ENCODE measurements around the gene KMT2B. TPM values are rescaled to one million over a fixed set of nuclear protein-coding genes. Genes with fewer than 3 reads are reported as not detected.

Gene KMT2B
- total RNA-seq, 2 donors from 2014 or later: 32.3 to 89.5 TPM

DNA sequence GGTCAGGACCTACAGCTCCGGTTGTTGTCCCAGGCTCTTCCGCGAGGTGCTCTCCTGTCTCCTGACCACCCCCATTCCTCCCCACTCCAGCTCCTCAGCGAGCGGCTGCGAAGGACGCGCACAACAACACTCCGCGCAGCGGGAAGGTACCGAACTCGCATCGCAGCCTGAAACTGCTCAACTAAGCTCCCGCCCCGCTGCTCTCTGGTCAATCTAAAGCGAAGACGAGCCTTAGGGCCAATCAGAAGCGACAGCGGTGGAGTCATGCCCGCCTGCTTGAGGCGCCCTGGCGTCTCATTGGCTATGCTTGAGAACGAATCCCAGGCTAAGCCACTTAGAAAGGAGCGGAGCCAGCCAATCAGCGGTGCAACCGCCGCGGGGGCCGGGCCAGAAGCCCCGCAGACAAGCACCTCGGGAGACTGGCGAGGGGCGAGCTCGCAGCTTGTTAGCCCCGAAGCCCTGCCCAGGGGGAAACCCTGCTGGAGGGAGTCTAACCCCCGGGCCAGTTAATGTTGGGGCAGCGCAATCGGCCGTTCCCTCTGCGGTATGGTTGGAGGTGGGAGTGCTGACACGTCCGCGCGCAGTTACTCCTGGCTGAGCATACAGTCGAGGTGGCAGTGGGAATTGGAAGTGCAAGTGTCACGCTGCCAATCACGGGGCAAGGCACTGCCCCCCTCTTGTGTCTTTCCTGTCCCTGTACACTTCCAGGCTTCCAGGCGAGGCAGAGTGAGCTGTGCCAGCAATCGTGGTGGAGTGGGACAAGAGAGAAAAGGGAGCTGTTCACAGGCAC, 15.4 kb upstream of the KMT2B start:
- Histone ChIP-seq H3K4me1 (replicated peaks) (no peaks in the 10 kb centered on the region), H3K27me3 (replicated peaks; ENCODE audit: insufficient read depth) (no peaks in the 10 kb centered on the region), H3K36me3 (no peaks in the 10 kb centered on the region), H3K27ac (peak overlapping the region in 1 of 2 donors; percentile 42), H3K4me3 (peak overlapping the region; percentile 40 to 58), H3K9me3 (no peaks in the 10 kb centered on the region)
- intact Hi-C loops (cut with DNase I): no loop called here
- peak; percentile 98 for DNase-seq (ENCODE audit: low spot score)
- WGBS: under 1% methylated on average over 45 of the region's 50 CpGs
- TF ChIP-seq POLR2AphosphoS5 (IDR thresholded peaks at IDR 0.05) (peak; percentile 90), POLR2A (IDR thresholded peaks at IDR 0.05) (no peak)

DNA sequence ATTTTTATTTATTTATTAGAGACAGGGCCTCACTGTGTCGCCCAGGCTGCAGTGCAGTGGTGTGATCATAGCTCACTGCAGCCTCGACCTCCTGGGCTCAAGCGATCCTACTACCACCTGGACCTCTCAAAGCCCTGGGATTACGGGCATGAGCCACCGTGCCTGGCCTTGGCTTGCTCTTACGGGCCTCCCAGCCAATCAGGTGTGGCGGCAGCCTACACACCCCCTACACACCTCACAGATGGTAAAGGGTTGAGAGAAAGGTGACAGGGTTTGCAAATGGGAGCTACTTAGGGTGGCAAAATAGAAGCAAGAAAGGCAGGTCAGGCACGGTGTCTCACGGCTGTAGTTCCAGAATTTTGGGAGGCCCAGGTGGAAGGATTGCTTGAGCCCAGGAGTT, 14.5 kb upstream of the KMT2B start:
- no peaks in the 10 kb centered on the region for H3K4me1 ChIP-seq (replicated peaks)
- H3K36me3 ChIP-seq: no peaks in the 10 kb centered on the region
- WGBS: 43% methylated on average over 9 of the region's 9 CpGs
- H3K27me3 ChIP-seq (replicated peaks; ENCODE audit: insufficient read depth): no peaks in the 10 kb centered on the region
- intact Hi-C loops (cut with DNase I): no loop called here
- TF ChIP-seq, protein P1, sequence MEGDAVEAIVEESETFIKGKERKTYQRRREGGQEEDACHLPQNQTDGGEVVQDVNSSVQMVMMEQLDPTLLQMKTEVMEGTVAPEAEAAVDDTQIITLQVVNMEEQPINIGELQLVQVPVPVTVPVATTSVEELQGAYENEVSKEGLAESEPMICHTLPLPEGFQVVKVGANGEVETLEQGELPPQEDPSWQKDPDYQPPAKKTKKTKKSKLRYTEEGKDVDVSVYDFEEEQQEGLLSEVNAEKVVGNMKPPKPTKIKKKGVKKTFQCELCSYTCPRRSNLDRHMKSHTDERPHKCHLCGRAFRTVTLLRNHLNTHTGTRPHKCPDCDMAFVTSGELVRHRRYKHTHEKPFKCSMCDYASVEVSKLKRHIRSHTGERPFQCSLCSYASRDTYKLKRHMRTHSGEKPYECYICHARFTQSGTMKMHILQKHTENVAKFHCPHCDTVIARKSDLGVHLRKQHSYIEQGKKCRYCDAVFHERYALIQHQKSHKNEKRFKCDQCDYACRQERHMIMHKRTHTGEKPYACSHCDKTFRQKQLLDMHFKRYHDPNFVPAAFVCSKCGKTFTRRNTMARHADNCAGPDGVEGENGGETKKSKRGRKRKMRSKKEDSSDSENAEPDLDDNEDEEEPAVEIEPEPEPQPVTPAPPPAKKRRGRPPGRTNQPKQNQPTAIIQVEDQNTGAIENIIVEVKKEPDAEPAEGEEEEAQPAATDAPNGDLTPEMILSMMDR (IDR thresholded peaks at IDR 0.05): no peak
- TF ChIP-seq POLR2A (IDR thresholded peaks at IDR 0.05) (no peak), POLR2AphosphoS5 (IDR thresholded peaks at IDR 0.05) (no peak)
- H3K9me3 ChIP-seq: no peaks in the 10 kb centered on the region
- H3K4me3 ChIP-seq: no peak overlapping the region
- no peak for DNase-seq (ENCODE audit: low spot score)
- H3K27ac ChIP-seq: no peak overlapping the region

DNA sequence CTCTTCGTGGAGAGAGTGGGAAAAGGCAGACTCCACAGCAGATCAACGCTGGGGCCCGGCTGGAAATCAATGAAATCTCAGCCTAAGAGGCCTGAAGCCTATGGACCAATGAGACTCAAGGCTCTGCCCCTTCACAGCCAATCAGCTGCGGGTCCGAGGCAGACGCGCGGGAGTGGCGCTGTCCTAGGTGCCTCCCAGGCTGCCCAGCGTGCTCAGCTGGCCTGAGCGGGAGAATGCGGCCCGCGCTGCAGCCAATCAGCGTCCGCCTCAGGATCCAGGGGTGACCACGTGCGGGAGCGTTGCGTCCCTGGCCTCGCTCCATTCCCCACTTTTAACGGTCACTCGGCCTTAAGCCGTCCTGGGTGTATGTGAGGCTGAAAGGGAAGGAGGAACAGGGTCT, 13.6 kb upstream of the KMT2B start, which contains the start of gene ZBTB32:
ZBTB32 (plus strand) TSS at position 341 of the 400 bp plus-strand sequence. CDS start 10,069 bp downstream, outside the sequence.
- Histone ChIP-seq H3K36me3 (no peaks in the 10 kb centered on the region), H3K4me3 (no peak within 1 kb of the TSS), H3K27me3 (replicated peaks; ENCODE audit: insufficient read depth) (no peaks in the 10 kb centered on the region), H3K4me1 (replicated peaks) (no peaks in the 10 kb centered on the region), H3K9me3 (no peaks in the 10 kb centered on the region), H3K27ac (no peak within 1 kb of the TSS)
- intact Hi-C loops (cut with DNase I): no loop called here
- DNase-seq (ENCODE audit: low spot score): no peak
- WGBS: 13% methylated on average over 24 of the region's 24 CpGs
- TF ChIP-seq POLR2A (IDR thresholded peaks at IDR 0.05): no peak
- TF ChIP-seq, protein P1 (IDR thresholded peaks at IDR 0.05): no peak
- no peak for TF ChIP-seq POLR2AphosphoS5 (IDR thresholded peaks at IDR 0.05)

DNA sequence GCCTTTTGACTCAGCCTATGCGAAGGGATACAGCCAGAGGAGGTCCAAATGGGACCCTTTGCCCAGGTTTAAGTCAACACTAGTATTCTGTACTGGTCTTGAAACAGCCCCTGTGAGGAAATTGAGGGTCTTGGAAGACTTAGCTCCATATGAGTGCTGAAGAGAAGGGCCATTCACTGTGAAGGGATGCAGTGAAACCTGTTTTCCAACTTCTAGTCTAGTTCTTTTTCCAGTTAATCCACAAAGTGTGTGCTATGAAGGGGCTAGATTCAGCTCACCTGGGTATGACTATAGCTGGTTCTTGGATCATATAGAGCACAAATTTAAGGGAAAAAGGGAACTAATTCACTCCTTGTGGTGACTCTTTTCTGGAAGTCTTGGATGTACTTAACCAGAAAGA, 9.4 kb upstream of the KMT2B start:
- Histone ChIP-seq H3K36me3 (no peaks in the 10 kb centered on the region), H3K27ac (no peak overlapping the region), H3K27me3 (replicated peaks; ENCODE audit: insufficient read depth) (no peaks in the 10 kb centered on the region), H3K4me3 (no peak overlapping the region), H3K9me3 (no peaks in the 10 kb centered on the region), H3K4me1 (replicated peaks) (no peaks in the 10 kb centered on the region)
- TF ChIP-seq, protein P1 (IDR thresholded peaks at IDR 0.05): no peak
- TF ChIP-seq POLR2A (IDR thresholded peaks at IDR 0.05): no peak
- TF ChIP-seq POLR2AphosphoS5 (IDR thresholded peaks at IDR 0.05): no peak
- 100% methylated on average over 1 of the region's 1 CpG for WGBS
- intact Hi-C loops (cut with DNase I): no loop called here
- no peak for DNase-seq (ENCODE audit: low spot score)

DNA sequence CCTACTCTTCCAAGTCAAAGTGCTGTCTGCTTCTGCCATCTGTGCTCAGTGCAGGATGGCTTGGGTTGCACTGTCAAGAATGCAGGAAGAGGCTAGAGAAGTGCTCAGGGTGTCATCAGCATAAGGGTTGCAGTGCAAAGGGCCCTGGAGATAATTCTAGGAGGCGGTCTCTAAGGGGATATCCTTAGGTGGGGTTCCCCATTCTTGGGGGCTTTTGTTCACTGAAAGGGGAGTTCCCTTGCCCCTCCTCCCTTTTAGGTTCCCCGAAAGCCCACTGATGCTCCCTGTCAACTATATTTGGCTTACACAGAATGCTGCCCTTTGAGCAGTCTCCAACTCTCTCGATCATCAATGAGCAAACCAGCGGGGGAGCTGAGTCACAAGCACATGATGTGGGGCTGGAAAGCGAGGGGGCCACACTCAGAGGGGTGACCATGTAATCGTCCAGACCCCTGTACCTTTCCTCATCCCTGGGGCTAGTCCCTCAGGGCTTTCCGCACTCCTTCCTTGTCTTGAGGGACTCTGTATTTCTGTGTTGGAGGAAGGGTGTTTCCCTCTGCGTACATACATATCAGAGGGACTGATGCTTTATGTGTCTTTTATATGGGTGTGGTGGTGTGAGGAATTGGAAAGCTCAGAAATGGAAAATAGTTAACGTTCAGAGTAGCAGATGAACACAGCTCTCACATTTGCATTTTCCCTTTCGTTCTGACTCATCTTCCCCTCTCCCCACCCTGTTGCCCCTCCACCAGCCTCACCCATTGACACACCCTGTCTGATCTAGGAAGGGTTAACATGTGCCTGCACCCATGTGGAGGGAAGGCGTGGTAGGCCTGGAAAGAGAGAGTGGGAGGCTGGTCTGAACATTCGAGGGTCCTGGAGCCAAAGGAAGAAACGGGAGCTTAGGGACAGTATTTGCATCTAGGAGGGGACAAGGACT, 6.7 kb upstream of the KMT2B start:
- DNase-seq (ENCODE audit: low spot score): no peak
- Histone ChIP-seq H3K36me3 (no peaks in the 10 kb centered on the region), H3K4me3 (no peak overlapping the region), H3K27ac (no peak overlapping the region), H3K9me3 (no peaks in the 10 kb centered on the region), H3K4me1 (replicated peaks) (peaks cover 5% of the 10 kb centered on the region), H3K27me3 (replicated peaks; ENCODE audit: insufficient read depth) (no peaks in the 10 kb centered on the region)
- WGBS: 66% methylated on average over 13 of the region's 13 CpGs
- TF ChIP-seq POLR2AphosphoS5 (IDR thresholded peaks at IDR 0.05): no peak
- TF ChIP-seq, protein P1 (IDR thresholded peaks at IDR 0.05): no peak
- no peak for TF ChIP-seq POLR2A (IDR thresholded peaks at IDR 0.05)
- intact Hi-C loops (cut with DNase I): loop anchor here (10.0 kb wide), 1 partner anchor 356 kb away; the partner anchor contains the start of gene FFAR3
